ENCODE measurements around the gene AGAP1.

- TF ChIP-seq CTCF (IDR thresholded peaks at IDR 0.05) = no peak
- no peak for TF ChIP-seq POLR2AphosphoS5 (IDR thresholded peaks at IDR 0.05)
Observed at GRCh38 chr2:235510318-235510717, 16.5 kb downstream of the AGAP1 start.
